GM12878 (cell line): Measurements from ENCODE around the gene BATF3. TPM values are rescaled to one million over a fixed set of nuclear protein-coding genes. Genes with fewer than 3 reads are reported as not detected.

Experiments
- BMI1 ChIP-seq: fragments of 450-650 bp; IDR thresholded peaks from 2 replicates; pipeline ENCODE4 v1.6.1; 2016; ENCODE audit warnings: mild to moderate bottlenecking, moderate library complexity, borderline replicate concordance
- CBX5 ChIP-seq: sonication (generic); IDR thresholded peaks from 2 replicates; pipeline ENCODE4 v1.6.1; 2016; ENCODE audit warnings: low read depth, moderate library complexity, mild to moderate bottlenecking, inconsistent platforms
- CEBPB ChIP-seq, 2 experiments: fragments of 150-350 bp in 1 of 2; IDR thresholded peaks; 2 replicates each; pipeline ENCODE4 v1.6.1; 2012 to 2014; ENCODE audit warnings: low read depth in 2 of 2, low read length in 2 of 2, borderline replicate concordance in 1 of 2, inconsistent platforms in 1 of 2
- CREB1 ChIP-seq: IDR thresholded peaks from 2 replicates; pipeline ENCODE4 v1.6.1; 2012; ENCODE audit warnings: low read depth, mild to moderate bottlenecking, inconsistent platforms
- CREM ChIP-seq: IDR thresholded peaks from 2 replicates; pipeline ENCODE4 v1.6.1; 2014; ENCODE audit warnings: antibody characterized with exemption, low read depth
- HCFC1 ChIP-seq: fragments of 150-350 bp; IDR thresholded peaks from 2 replicates; pipeline ENCODE4 v1.6.1; 2014; ENCODE audit warnings: low read length
- HDAC6 ChIP-seq: fragments of 200-600 bp; sonication (generic); IDR thresholded peaks from one replicate; pipeline ENCODE4 v1.8.0; 2017; ENCODE audit warnings: antibody characterized with exemption; ENCODE audit not compliant: unreplicated experiment
- IRF3 ChIP-seq: fragments of 450-650 bp; IDR thresholded peaks from 2 replicates; pipeline ENCODE4 v1.6.1; 2014; ENCODE audit warnings: mild to moderate bottlenecking
- MTA3 ChIP-seq: IDR thresholded peaks from 2 replicates; pipeline ENCODE4 v1.6.1; 2012; ENCODE audit warnings: low read length, inconsistent platforms, borderline replicate concordance
- MYB ChIP-seq: fragments of 150-350 bp; IDR thresholded peaks from 2 replicates; pipeline ENCODE4 v1.6.1; 2014; ENCODE audit warnings: mild to moderate bottlenecking, low read depth, low read length, borderline replicate concordance
- PKNOX1 ChIP-seq: fragments of 450-650 bp; IDR thresholded peaks from 2 replicates; pipeline ENCODE4 v1.6.1; 2016; ENCODE audit warnings: mild to moderate bottlenecking
- RB1 ChIP-seq: fragments of 450-650 bp; formaldehyde crosslinking; IDR thresholded peaks from 2 replicates; pipeline ENCODE4 v1.6.1; 2017; ENCODE audit warnings: mild to moderate bottlenecking, borderline replicate concordance
- RCOR1 ChIP-seq: conservative IDR thresholded peaks from 2 replicates; pipeline ENCODE4 v1.6.1; 2012; ENCODE audit warnings: low read depth, low read length, improper control_type of control experiment
- RFX5 ChIP-seq: IDR thresholded peaks from 2 replicates; pipeline ENCODE4 v1.6.1; 2011; ENCODE audit warnings: low read depth, low read length, improper control_type of control experiment
- SMAD1 ChIP-seq: fragments of 450-650 bp; IDR thresholded peaks from 2 replicates; pipeline ENCODE4 v1.6.1; 2018; ENCODE audit warnings: mild to moderate bottlenecking, low read depth; ENCODE audit not compliant: partially characterized antibody
- STAT1 ChIP-seq: fragments of 450-650 bp; conservative IDR thresholded peaks from 2 replicates; pipeline ENCODE4 v1.6.1; 2014; ENCODE audit warnings: antibody characterized with exemption, mild to moderate bottlenecking
- YBX1 ChIP-seq: fragments of 450-650 bp; IDR thresholded peaks from 2 replicates; pipeline ENCODE4 v1.6.1; 2016; ENCODE audit warnings: antibody characterized with exemption
- ZBTB40 ChIP-seq: fragments of 450-650 bp; IDR thresholded peaks from 2 replicates; pipeline ENCODE4 v1.6.1; 2016; ENCODE audit warnings: mild to moderate bottlenecking, moderate library complexity, borderline replicate concordance
- ZNF217 ChIP-seq: fragments of 450-650 bp; IDR thresholded peaks from 2 replicates; pipeline ENCODE4 v1.6.1; 2017; ENCODE audit warnings: antibody characterized with exemption, mild to moderate bottlenecking
- ZNF592 ChIP-seq: fragments of 450-650 bp; IDR thresholded peaks from 2 replicates; pipeline ENCODE4 v1.6.1; 2017; ENCODE audit warnings: mild to moderate bottlenecking, moderate library complexity
- polyA plus RNA-seq, 11 experiments: library from polyadenylated mRNA; depleted of rRNA in 4 of 11; unstranded in 6 of 11; stranded (reverse) in 5 of 11; fragments of >200 nt; fragmentation: Nextera tagmentation in 4 of 11; fragmentation: Illumina TruSeq in 1 of 11; extraction: Ambion mirVana in 4 of 11; extraction: Trizol in 1 of 11; gene quantifications; 1 replicate in 1 of 11; 2 replicates in 10 of 11; pipeline versions ENCODE4 v1.2.1 to v1.2.3, GENCODE V29; 2011 to 2016; ENCODE audit warnings: inconsistent platforms in 2 of 11, missing spikeins in 2 of 11, low read depth in 1 of 11
- total RNA-seq, 4 experiments: library from RNA; depleted of rRNA in 3 of 4; stranded (reverse); fragments of >200 nt in 3 of 4; fragmentation: Illumina TruSeq in 1 of 4; extraction: Trizol in 1 of 4; gene quantifications; 2 replicates each; pipeline versions ENCODE4 v1.2.1 to v1.2.3, GENCODE V29; 2013 to 2021

BATF3 gene
- total and polyA plus RNA-seq, 10 of the 15 experiments (the other 5 are each of a cell fraction or from before 2014, with no cell fraction given), result 11.1 to 56.8 (median 30.8) TPM

GRCh38 chr1:212683357-212683722, 16.3 kb downstream of the BATF3 start (continued):
- TF ChIP-seq CREM (peak; percentile 63), ZNF592 (no peak), PKNOX1 (no peak), YBX1 (no peak), BMI1 (no peak), HCFC1 (no peak), MTA3 (peak; percentile 66; the same call in 1 of the 2 replicates), ZBTB40 (peak; percentile 16; the same call in 1 of the 2 replicates), HDAC6 (no peak), IRF3 (no peak), CBX5 (no peak), MYB (no peak), ZNF217 (no peak), CREB1 (peak; percentile 57; the same call in 1 of the 2 replicates), SMAD1 (no peak), RB1 (no peak), STAT1 (no peak), CEBPB (IDR thresholded peaks at IDR 0.05; ENCODE audit: borderline replicate concordance in 1 of 2, low read depth in 2 of 2, low read length in 2 of 2) (peak; percentile 78; a peak in 1 of 4 replicates), RFX5 (no peak), RCOR1 (no peak)
